ENCODE results near the gene HSPE1. TPM values are rescaled to one million over a fixed set of nuclear protein-coding genes. Genes with fewer than 3 reads are reported as not detected.

Gene HSPE1
- total and polyA plus RNA-seq, 8 donors: 90.5 to 172 (median 150) TPM

GRCh38 chr2:197515315-197515738 is 15.1 kb downstream of the HSPE1 start:
- intact Hi-C loops (cut with DNase I): no loop called here
- Histone ChIP-seq H3K9me3 (no peaks in the 10 kb centered on the region), H3K27ac (peak overlapping the region; percentile 89 to 96), H3K36me3 (peaks cover 0 to 3% of the 10 kb centered on the region in 2 donors), H3K27me3 (no peaks in the 10 kb centered on the region), H3K4me1 (peaks cover 16 to 39% of the 10 kb centered on the region in 2 donors), H3K4me3 (peak overlapping the region; percentile 98 to 99)
- ATAC-seq: peak; percentile 1
- peak in 1 of 4 donors; percentile 75 for DNase-seq
- no peak for TF ChIP-seq CTCF (IDR thresholded peaks at IDR 0.05)

- intact Hi-C loops (cut with DNase I): no loop called here
- H3K4me1 ChIP-seq: peaks cover 16 to 39% of the 10 kb centered on the region in 2 donors
- DNase-seq (peak; percentile 94 to 100 (median 97)), ATAC-seq (peak; percentile 99)
- H3K4me3 ChIP-seq: peak within 1 kb of the TSS; percentile 98 to 99
- peak within 1 kb of the TSS; percentile 89 to 96 for H3K27ac ChIP-seq
- no peaks in the 10 kb centered on the region for H3K9me3 ChIP-seq
- no peaks in the 10 kb centered on the region for H3K27me3 ChIP-seq
- TF ChIP-seq CTCF (IDR thresholded peaks at IDR 0.05): peak in 1 of 2 donors; percentile 31
- no peaks in the 10 kb centered on the region for H3K36me3 ChIP-seq
These were observed 15.7 kb downstream of the HSPE1 start, which contains the start of gene MOB4 for GRCh38 chr2:197515739-197516392. TSS of gene MOB4 (plus strand) at chr2:197516066. CDS start at chr2:197516087, 21 bp downstream.

DNA sequence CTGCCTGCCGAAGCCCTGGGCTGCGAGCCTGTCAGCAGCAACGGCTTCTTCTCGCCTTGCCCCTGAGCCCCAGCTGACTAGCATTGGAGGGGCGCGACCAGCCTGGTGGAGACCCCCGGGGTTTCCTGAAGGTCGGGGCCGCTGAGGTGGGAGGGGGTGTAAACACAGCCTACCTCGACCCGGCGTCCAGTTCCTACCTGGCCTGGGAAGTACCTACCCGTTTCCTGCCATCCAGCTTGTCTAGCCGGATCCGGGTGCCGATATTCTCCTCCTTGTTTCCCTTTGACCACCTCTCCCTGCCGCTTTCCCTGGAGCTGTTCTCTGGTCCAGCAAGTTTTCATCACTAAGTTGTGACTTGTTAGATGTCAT is 16.2 kb downstream of the HSPE1 start:
- Histone ChIP-seq H3K27me3 (no peaks in the 10 kb centered on the region), H3K4me1 (peaks cover 16 to 39% of the 10 kb centered on the region in 2 donors), H3K27ac (peak overlapping the region; percentile 89 to 96), H3K36me3 (no peaks in the 10 kb centered on the region), H3K9me3 (no peaks in the 10 kb centered on the region), H3K4me3 (peak overlapping the region; percentile 98 to 99)
- ATAC-seq (peak; percentile 37), DNase-seq (peak in 1 of 4 donors; percentile 19)
- intact Hi-C loops (cut with DNase I): no loop called here
- no peak for TF ChIP-seq CTCF (IDR thresholded peaks at IDR 0.05)

- Histone ChIP-seq H3K4me3 (peak overlapping the region; percentile 98 to 99), H3K27ac (peak overlapping the region in 1 of 2 donors; percentile 96), H3K36me3 (no peaks in the 10 kb centered on the region), H3K4me1 (peaks cover 16 to 39% of the 10 kb centered on the region in 2 donors), H3K27me3 (no peaks in the 10 kb centered on the region), H3K9me3 (no peaks in the 10 kb centered on the region)
- DNase-seq (no peak), ATAC-seq (no peak)
- intact Hi-C loops (cut with DNase I): no loop called here
- no peak for TF ChIP-seq CTCF (IDR thresholded peaks at IDR 0.05)
These were observed 17.0 kb downstream of the HSPE1 start for GRCh38 chr2:197517150-197517549.

DNA sequence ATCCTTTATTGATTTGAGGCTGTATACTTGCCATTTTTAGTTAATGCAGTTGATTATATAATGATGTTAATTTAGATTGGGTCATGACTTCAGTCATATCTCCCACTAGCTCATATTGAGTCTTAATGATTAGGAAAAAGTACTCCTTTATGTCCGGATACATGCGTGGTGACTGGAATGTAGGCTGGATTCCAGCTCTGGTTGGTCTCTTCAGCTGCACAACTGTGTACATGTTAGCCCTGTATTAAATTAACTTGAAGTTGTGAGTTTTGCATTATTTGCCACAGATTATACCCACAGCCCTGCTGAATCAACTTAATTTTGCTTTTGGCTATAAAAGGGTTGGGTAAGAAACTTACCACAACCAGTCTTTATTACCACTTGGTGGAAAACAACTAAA is 38.2 kb downstream of the HSPE1 start:
- TF ChIP-seq CTCF (IDR thresholded peaks at IDR 0.05): no peak
- intact Hi-C loops (cut with DNase I): no loop called here
- H3K4me1 ChIP-seq: no peaks in the 10 kb centered on the region
- H3K27ac ChIP-seq: peak overlapping the region in 1 of 2 donors; percentile 26
- DNase-seq (peak in 1 of 4 donors; percentile 22), ATAC-seq (no peak)
- H3K27me3 ChIP-seq: no peaks in the 10 kb centered on the region
- H3K4me3 ChIP-seq: no peak overlapping the region
- no peaks in the 10 kb centered on the region for H3K9me3 ChIP-seq
- peaks cover 0 to 76% of the 10 kb centered on the region in 2 donors for H3K36me3 ChIP-seq

Measured in left lung (tissue), 10 donors.